CD14-positive monocyte (primary cell): ENCODE measurements around the gene SGMS1. TPM values are rescaled to one million over a fixed set of nuclear protein-coding genes. Genes with fewer than 3 reads are reported as not detected.

Experiments used
- DNase-seq, 3 donors: peaks; one replicate each; pipeline ENCODE4 v3.0.0-alpha.2; 2011 to 2022
- H2AFZ ChIP-seq: 2 replicates; pipeline ENCODE4 v1.6.0; 2012; ENCODE audit warnings: mild to moderate bottlenecking, low read depth, low read length, inconsistent platforms; ENCODE audit not compliant: insufficient read depth, poor library complexity, severe bottlenecking
- H3K27ac ChIP-seq, 2 donors: 1 replicate in 1 of 2; 2 replicates in 1 of 2; pipeline ENCODE4 v1.5.1; 2012 to 2013; ENCODE audit warnings: low read length in 2 of 2, control low read depth in 1 of 2, inconsistent platforms in 1 of 2, low read depth in 1 of 2, mild to moderate bottlenecking in 1 of 2
- H3K27me3 ChIP-seq, 2 donors: one replicate each; pipeline versions ENCODE4 v1.6.0 to v1.6.1; 2011 to 2013; ENCODE audit warnings: low read length in 2 of 2; ENCODE audit not compliant: control insufficient read depth in 2 of 2, insufficient read depth in 2 of 2
- H3K36me3 ChIP-seq, 2 donors: replicated peaks in 1 of 2; 1 replicate in 1 of 2; 2 replicates in 1 of 2; pipeline versions ENCODE4 v1.5.1 to v1.6.1; 2012 to 2013; ENCODE audit warnings: low read length in 2 of 2, control low read depth in 1 of 2, inconsistent platforms in 1 of 2, mild to moderate bottlenecking in 1 of 2; ENCODE audit not compliant: insufficient read depth in 2 of 2, control insufficient read depth in 1 of 2
- H3K4me1 ChIP-seq, 2 donors: 1 replicate in 1 of 2; 2 replicates in 1 of 2; pipeline versions ENCODE4 v1.5.1 to v1.6.1; 2012 to 2013; ENCODE audit warnings: low read length in 2 of 2, control low read depth in 1 of 2, inconsistent platforms in 1 of 2, mild to moderate bottlenecking in 1 of 2, moderate library complexity in 1 of 2; ENCODE audit not compliant: insufficient read depth in 2 of 2, control insufficient read depth in 1 of 2
- H3K4me2 ChIP-seq: replicated peaks from 2 replicates; pipeline ENCODE3; 2012; ENCODE audit warnings: low read length, moderate library complexity, mild to moderate bottlenecking; ENCODE audit not compliant: poor library complexity, severe bottlenecking; ENCODE audit errors: extremely low read depth
- H3K4me3 ChIP-seq, 3 experiments: fragments of 200-600 bp in 1 of 3; sonication (generic) in 1 of 3; replicated peaks in 1 of 3; 1 replicate in 2 of 3; 2 replicates in 1 of 3; pipeline ENCODE4 v1.5.1; 2011 to 2013; ENCODE audit warnings: low read length in 3 of 3, mild to moderate bottlenecking in 3 of 3, control low read depth in 2 of 3, low read depth in 2 of 3, inconsistent platforms in 1 of 3, moderate library complexity in 1 of 3
- H3K79me2 ChIP-seq: 2 replicates; pipeline ENCODE4 v1.6.0; 2012; ENCODE audit warnings: mild to moderate bottlenecking, control low read depth, inconsistent platforms, low read length, moderate library complexity; ENCODE audit not compliant: insufficient read depth
- H3K9ac ChIP-seq: 2 replicates; pipeline ENCODE4 v1.6.0; 2017; ENCODE audit warnings: low read length, mild to moderate bottlenecking; ENCODE audit not compliant: insufficient read depth, poor library complexity, severe bottlenecking
- H3K9me3 ChIP-seq, 2 donors: replicated peaks in 1 of 2; 1 replicate in 1 of 2; 2 replicates in 1 of 2; pipeline versions ENCODE4 v1.5.1 to v1.6.1; 2012 to 2013; ENCODE audit warnings: low read length in 2 of 2, control low read depth in 1 of 2; ENCODE audit not compliant: control insufficient read depth in 1 of 2, insufficient read depth in 1 of 2
- H4K20me1 ChIP-seq: 2 replicates; pipeline ENCODE4 v1.6.0; 2012; ENCODE audit warnings: mild to moderate bottlenecking, low read length, control low read depth, moderate library complexity; ENCODE audit not compliant: insufficient read depth
- H3K27ac Mint-ChIP-seq, 7 donors: one replicate each; pipeline ENCODE4 v1.8.0; 2020; ENCODE audit warnings: mild to moderate bottlenecking in 7 of 7, mixed read lengths in 7 of 7, moderate library complexity in 6 of 7, inconsistent platforms in 2 of 7
- H3K27me3 Mint-ChIP-seq, 3 donors: one replicate each; pipeline ENCODE4 v1.8.0; 2021 to 2022; ENCODE audit warnings: low read depth in 3 of 3, mild to moderate bottlenecking in 3 of 3, mixed read lengths in 3 of 3, moderate library complexity in 3 of 3, inconsistent platforms in 1 of 3
- H3K36me3 Mint-ChIP-seq, 2 donors: one replicate each; pipeline ENCODE4 v1.8.0; 2020; ENCODE audit warnings: mixed read lengths in 2 of 2, inconsistent platforms in 1 of 2, mild to moderate bottlenecking in 1 of 2
- H3K4me1 Mint-ChIP-seq: one replicate; pipeline ENCODE4 v1.8.0; 2020; ENCODE audit warnings: mild to moderate bottlenecking, mixed read lengths
- H3K4me3 Mint-ChIP-seq, 2 donors: one replicate each; pipeline ENCODE4 v1.8.0; 2020; ENCODE audit warnings: mild to moderate bottlenecking in 2 of 2, mixed read lengths in 2 of 2, moderate library complexity in 1 of 2
- H3K9me3 Mint-ChIP-seq, 7 donors: one replicate each; pipeline ENCODE4 v1.8.0; 2020 to 2022; ENCODE audit warnings: mixed read lengths in 7 of 7, mild to moderate bottlenecking in 6 of 7, moderate library complexity in 6 of 7, inconsistent platforms in 2 of 7
- WGBS: methylation state at CpG from one replicate; pipeline ENCODE4 v1.1.5; 2013; ENCODE audit warnings: missing lambda C conversion rate; ENCODE audit not compliant: insufficient coverage; 5-methylcytosine and 5-hydroxymethylcytosine counted together
- intact Hi-C, 2 donors: fragments of 100-400 bp; cut with micrococcal nuclease; formaldehyde crosslinking; loops; one replicate each; pipeline versions ENCODE4 v1.15.0 to v1.15.1; 2023
- polyA plus RNA-seq, 3 donors: library from polyadenylated mRNA; depleted of rRNA in 1 of 3; unstranded in 2 of 3; stranded (reverse) in 1 of 3; fragments of 300-500 nt in 2 of 3; fragments of >200 nt in 1 of 3; fragmentation: Illumina TruSeq in 2 of 3; gene quantifications; 1 replicate in 2 of 3; 2 replicates in 1 of 3; pipeline ENCODE4 v1.2.3, GENCODE V29; 2012 to 2021
- TF ChIP-seq, protein P1 (sequence below): fragments of 200-600 bp; IDR thresholded peaks from one replicate; pipeline ENCODE4 v1.8.0; 2022; ENCODE audit warnings: antibody characterized with exemption, mild to moderate bottlenecking

SGMS1 gene
- polyA plus RNA-seq, 3 donors, result 19.5 to 20.6 (median 20.4) TPM

DNA sequence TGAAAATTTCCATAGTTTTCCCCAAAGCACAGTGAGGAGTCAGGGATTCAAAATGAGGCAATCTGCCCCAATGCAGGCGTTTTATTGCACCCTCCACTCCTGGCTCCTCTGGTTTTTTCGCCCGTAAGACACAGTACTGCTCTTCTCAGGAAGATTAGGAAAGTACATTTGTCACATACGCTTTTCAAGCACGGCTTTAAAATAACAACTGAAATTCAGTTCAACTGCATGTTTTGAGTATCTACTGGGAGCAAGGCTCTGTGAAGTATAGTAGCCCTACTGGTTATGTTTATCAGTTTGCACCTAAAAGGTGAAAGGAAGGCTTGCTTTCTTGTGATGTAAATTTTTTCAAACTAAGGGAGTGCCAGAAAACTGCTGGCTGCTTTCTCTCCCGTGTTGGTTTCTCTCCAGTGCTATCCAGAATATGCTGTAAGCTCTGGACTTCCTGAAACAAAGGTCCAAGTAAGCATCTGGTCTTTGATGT is 1.9 kb upstream of the SGMS1 start:
- H3K9me3 ChIP-seq, result no peaks in the 10 kb centered on the region
- intact Hi-C loops, result loop anchor here in 1 of 2 donors (10.0 kb wide), 2 partner anchors 211 to 561 kb away; partner anchors contain the start of gene WASHC2A
- no peaks in the 10 kb centered on the region for H3K27me3 ChIP-seq
- TF ChIP-seq, protein P1, sequence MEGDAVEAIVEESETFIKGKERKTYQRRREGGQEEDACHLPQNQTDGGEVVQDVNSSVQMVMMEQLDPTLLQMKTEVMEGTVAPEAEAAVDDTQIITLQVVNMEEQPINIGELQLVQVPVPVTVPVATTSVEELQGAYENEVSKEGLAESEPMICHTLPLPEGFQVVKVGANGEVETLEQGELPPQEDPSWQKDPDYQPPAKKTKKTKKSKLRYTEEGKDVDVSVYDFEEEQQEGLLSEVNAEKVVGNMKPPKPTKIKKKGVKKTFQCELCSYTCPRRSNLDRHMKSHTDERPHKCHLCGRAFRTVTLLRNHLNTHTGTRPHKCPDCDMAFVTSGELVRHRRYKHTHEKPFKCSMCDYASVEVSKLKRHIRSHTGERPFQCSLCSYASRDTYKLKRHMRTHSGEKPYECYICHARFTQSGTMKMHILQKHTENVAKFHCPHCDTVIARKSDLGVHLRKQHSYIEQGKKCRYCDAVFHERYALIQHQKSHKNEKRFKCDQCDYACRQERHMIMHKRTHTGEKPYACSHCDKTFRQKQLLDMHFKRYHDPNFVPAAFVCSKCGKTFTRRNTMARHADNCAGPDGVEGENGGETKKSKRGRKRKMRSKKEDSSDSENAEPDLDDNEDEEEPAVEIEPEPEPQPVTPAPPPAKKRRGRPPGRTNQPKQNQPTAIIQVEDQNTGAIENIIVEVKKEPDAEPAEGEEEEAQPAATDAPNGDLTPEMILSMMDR, result no peak
- H3K36me3 Mint-ChIP-seq, result peaks cover 2 to 15% of the 10 kb centered on the region in 2 donors
- peak overlapping the region; percentile 98 for H3K9ac ChIP-seq
- peak overlapping the region; percentile 91 to 99 (median 94) for H3K27ac Mint-ChIP-seq
- peaks cover 24% of the 10 kb centered on the region for H3K4me1 Mint-ChIP-seq
- 7% methylated on average over 3 of the region's 6 CpGs for WGBS
- H3K9me3 Mint-ChIP-seq, result no peaks in the 10 kb centered on the region
- H3K27me3 Mint-ChIP-seq, result peaks cover 0 to 2% (median 0%) of the 10 kb centered on the region in 3 donors
- peak overlapping the region; percentile 88 to 93 for H3K4me3 Mint-ChIP-seq
- peak overlapping the region; percentile 91 for H3K4me2 ChIP-seq
- peak overlapping the region; percentile 98 to 100 for H3K27ac ChIP-seq
- no peak for DNase-seq
- no peaks in the 10 kb centered on the region for H3K36me3 ChIP-seq
- H4K20me1 ChIP-seq, result peaks cover 9% of the 10 kb centered on the region
- peaks cover 19 to 28% of the 10 kb centered on the region in 2 donors for H3K4me1 ChIP-seq
- peak overlapping the region; percentile 71 to 86 (median 77) for H3K4me3 ChIP-seq
- peaks cover 12% of the 10 kb centered on the region for H3K79me2 ChIP-seq
- H2AFZ ChIP-seq, result peak overlapping the region; percentile 75

DNA sequence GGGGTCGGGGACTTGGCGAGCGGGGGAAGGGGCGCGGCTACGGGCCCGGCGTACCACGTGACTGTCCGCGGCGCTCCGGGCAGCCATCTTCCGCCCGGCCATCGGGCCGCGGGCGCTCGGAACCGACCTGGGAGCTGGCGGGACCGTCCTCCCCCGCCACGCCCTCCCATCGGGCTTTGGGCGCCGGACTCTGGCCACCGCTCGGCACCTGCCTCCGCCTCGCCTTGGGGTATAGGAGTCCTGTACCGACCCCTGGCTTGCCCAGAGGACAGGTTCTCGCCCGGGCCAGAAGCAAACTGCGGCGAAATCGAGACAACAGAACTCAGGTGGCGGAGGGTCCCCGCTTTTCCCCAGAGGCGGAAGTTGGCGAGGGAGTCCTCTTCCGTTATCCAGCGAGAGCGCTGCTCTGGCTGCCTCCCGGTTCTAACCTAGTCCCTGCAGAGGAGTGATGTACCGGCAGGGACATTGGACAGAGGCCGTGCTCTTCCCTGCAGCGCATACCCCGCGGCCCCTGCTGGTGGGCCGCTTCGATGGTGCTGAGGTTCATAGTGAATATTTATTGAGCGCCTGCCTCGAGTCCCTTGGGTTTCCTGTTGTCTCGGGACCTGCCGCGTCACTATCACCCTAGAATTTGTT is 1.2 kb upstream of the SGMS1 start:
- peaks cover 17% of the 10 kb centered on the region for H4K20me1 ChIP-seq
- Mint-ChIP-seq H3K27me3 (peaks cover 0 to 2% (median 0%) of the 10 kb centered on the region in 3 donors), H3K9me3 (no peaks in the 10 kb centered on the region), H3K4me3 (peak overlapping the region; percentile 88 to 93), H3K27ac (peak overlapping the region; percentile 91 to 99 (median 94)), H3K4me1 (peaks cover 26% of the 10 kb centered on the region), H3K36me3 (peaks cover 2 to 14% of the 10 kb centered on the region in 2 donors)
- no peaks in the 10 kb centered on the region for H3K27me3 ChIP-seq
- H3K9ac ChIP-seq, result peak overlapping the region; percentile 98
- peaks cover 19 to 28% of the 10 kb centered on the region in 2 donors for H3K4me1 ChIP-seq
- peak overlapping the region; percentile 98 to 100 for H3K27ac ChIP-seq
- DNase-seq, result peak; percentile 65 to 82 (median 77)
- intact Hi-C loops, result loop anchor here in 1 of 2 donors (10.0 kb wide), 2 partner anchors 210 to 560 kb away; partner anchors contain the start of gene WASHC2A
- H3K79me2 ChIP-seq, result peaks cover 19% of the 10 kb centered on the region
- H3K4me2 ChIP-seq, result peak overlapping the region; percentile 91
- peak overlapping the region; percentile 75 for H2AFZ ChIP-seq
- H3K9me3 ChIP-seq, result no peaks in the 10 kb centered on the region
- 0% methylated on average over 53 of the region's 58 CpGs for WGBS
- TF ChIP-seq, protein P1, result peak; percentile 48
- peak overlapping the region; percentile 71 to 86 (median 77) for H3K4me3 ChIP-seq
- no peaks in the 10 kb centered on the region for H3K36me3 ChIP-seq
